IPS DF 19.7 (cell line): Measurements from ENCODE around the gene RETREG1.

Experiments used
- DNase-seq: peaks from one replicate; pipeline ENCODE4 v3.0.0-alpha.2; 2013; ENCODE audit warnings: low read depth, low spot score

Gene RETREG1

GRCh38 chr5:16582081-16582480, 34.7 kb downstream of the RETREG1 start:
- no peak for DNase-seq

DNA sequence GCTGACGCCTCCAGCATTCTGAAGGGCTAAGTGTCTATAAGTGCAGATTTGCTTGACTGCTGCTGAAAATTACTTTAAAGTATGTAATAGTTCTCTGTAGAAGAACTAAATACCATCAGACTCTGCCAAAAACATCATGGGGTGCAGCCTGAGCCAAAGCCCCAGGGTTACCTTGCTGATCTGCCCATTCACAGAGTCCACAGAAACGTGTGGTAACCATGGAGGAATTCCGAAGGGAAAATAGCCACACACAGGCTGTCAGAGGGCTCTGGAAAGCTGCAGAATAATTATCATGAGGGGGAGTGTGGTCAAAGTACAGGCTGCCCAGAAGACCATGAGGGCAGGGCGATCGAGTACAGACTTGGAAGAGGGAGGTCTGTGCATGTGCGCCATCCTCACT, 36.4 kb downstream of the RETREG1 start:
- no peak for DNase-seq

- no peak for DNase-seq
These were observed 37.5 kb downstream of the RETREG1 start for GRCh38 chr5:16579142-16579847.

DNA sequence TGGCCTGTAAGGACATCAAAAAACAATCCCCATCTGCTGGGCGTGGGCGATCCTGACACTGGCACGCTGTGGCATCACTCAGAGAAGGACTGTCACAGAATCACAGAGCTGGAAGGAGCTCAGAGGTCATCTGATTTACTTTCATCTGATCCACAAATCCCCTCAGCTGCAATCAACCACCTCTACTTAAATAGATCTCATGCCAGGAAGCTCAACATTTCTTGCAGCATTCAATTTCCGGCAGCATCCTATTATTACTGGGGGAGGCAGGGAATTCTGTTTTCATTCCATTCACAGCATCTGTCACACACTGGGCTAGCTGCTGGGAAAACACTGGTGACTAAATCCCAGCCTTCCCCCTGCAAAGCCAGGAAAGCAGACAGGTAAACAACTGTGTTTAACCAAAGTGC, 38.3 kb downstream of the RETREG1 start:
- no peak for DNase-seq

GRCh38 chr5:16577677-16578076, 39.1 kb downstream of the RETREG1 start:
- DNase-seq = no peak

GRCh38 chr5:16574789-16575721, 41.7 kb downstream of the RETREG1 start:
- no peak for DNase-seq

GRCh38 chr5:16573401-16573800, 43.4 kb downstream of the RETREG1 start:
- no peak for DNase-seq

DNA sequence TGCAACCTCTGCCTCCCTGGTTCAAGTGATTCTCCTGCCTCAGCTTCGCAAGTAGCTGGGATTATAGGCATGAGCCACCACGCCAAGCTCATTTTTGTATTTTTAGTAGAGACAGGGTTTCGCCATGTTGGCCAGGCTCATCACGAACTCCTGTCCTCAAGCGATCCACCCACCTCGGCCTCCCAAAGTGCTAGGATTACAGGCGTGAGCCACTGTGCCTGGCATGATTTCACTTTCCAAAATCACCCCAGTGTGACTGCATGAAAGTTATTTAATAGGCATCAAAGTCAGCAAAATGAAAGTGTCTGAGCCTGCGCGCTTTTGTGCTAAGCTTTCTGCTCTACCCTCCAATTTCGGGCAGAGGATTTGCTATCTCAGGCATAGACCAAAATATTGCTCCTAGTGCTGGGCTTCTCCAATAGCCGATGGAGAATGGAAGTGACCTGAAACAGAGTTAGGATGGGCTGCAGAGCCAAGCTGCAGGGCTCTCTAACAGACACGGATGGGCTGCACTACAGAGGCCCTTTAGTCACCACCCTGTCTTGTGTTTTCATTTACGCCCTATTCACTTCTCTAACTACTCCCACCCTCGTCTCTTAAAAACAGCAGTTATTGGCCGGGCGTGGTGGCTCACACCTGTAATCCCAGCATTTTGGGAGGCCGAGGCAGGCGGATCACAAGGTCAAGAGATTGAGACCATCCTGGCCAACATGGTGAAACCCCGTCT, 44.3 kb downstream of the RETREG1 start:
- DNase-seq = no peak

DNA sequence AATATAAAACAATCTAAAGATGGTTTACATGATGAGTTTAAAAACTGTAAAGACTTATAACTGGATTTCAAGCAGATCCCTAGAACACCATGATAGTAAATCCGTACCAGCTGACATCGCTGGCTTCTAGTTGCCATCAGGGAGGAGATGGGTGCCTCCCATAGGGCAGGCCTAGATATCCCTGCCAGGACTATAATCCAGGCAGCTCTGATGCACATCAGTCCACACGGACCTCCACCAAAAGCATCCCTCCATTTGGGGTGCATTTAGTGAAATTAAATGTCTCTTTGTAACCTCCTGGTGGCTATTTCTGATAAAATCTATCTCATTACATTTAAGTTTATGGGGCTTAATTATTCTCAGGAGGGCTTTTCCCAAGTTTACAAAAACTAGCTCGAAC, 45.8 kb downstream of the RETREG1 start:
- DNase-seq = no peak

DNA sequence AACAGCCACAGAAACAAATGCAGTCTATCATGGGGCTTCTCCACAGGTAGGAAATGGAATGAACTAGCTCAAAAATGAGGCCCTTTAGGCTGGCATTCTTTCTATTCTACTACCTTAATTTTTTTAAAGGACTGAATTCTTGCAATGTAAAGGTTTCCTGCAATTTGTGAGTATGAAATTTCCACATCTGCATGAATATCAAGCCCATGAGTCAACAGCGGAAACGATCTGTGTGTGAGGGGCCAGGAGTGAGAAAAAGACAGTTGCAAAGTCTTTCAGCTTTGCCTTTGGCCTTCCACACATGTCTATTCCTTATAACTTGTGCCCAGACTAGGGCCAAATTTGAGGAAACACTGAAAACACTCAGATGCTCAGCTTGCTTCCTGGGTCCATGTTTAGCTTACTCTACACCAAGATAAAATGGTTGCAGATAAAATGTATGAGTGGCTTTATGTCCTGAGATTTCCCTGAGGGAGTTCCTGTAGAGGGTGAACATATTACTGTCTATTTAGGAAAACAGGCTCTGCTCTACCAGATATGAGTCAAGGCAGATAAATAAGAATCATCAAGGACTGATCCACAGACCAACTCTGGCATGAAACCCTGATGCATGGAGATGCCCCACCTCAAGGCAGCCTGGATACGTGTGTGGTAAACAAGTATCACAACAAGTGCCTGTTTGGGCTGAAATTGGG, 46.5 kb downstream of the RETREG1 start:
- DNase-seq = no peak

DNA sequence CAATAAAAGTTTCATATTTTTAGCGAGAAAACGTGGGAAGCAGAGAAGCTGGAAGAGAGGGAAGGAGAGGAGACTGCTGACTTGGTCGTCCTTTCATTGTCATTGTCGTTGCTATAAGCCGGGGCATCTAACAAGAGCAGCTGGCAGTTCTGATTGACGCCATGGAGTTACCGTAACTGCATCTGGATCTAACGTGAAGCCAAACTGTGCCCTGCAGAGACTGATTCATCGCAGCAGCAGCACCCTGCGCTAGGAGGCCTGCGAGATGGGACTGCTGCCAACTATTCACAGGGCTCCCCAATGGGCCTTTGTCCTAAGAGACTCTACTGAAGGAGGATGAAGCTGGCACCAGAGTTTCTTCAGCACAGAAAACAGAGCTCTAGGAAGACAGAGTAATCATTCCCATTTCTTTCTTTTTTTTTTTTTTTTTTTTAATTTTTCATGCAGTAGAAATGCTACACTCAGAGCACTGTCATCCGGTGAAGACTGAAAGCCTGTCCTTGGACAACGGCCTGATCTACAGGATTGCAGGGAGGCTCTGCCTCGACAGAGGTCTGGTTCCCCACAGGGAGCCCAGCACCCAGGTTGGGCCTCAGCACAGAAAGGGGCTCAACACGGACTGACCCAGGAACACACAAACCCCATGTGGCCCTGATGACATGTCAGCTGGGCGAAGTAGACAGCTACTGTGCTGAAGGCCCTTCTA, 47.8 kb downstream of the RETREG1 start:
- no peak for DNase-seq

GRCh38 chr5:16567365-16567764, 49.4 kb downstream of the RETREG1 start:
- no peak for DNase-seq

DNA sequence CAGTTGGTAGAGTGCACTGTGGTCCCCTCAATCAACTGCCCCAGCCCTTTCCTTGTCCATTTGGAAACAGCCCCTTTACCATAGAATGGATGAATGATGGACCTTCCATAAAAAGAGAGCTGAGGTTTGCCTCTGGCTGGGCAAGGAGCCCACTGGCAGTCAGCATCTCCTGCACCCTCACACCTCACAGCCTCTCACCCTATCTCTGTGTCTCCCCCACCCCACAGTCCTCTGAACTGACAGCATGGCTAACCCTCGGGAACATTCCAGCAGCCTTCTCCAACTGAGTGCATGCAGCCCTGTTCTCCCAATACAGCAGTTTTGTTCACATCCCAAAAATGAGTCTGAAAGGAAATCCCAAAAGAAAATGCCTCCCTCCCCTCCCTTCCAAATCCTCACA, 51.7 kb downstream of the RETREG1 start:
- DNase-seq = no peak

DNA sequence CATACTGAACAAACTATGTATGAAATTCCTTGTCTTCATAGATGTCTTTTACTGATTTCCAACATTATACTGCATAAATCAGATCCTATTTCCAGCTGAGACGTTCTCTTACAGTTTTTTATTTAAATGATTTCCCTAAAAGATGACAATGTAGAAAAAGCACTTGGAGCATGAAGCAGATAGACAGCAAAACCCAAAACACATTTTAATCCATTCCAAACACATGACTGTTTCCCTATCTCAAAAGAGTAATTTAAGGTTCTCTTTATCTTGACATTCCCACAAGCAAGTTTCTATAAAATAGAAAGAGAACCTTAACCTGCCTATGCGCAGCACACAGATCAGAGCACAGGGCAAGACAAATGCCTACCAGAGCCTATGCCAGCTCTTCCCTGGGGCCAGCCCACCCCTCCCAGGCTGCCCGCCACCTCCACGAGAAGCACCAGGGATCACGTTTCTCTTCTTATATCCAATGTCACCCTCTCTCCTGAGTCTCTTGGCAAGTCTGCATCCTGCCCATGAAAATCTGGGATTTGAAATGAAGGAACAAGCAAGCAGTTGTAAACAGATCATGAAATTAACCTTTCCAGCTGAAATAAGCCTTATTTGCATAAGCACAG, 52.4 kb downstream of the RETREG1 start:
- DNase-seq = no peak

GRCh38 chr5:16563686-16564085, 53.1 kb downstream of the RETREG1 start:
- no peak for DNase-seq

- no peak for DNase-seq
These were observed 55.1 kb downstream of the RETREG1 start for GRCh38 chr5:16561660-16562059.

GRCh38 chr5:16559702-16560101, 57.1 kb downstream of the RETREG1 start:
- no peak for DNase-seq

- no peak for DNase-seq
These were observed 57.7 kb downstream of the RETREG1 start for GRCh38 chr5:16558984-16559629.

- no peak for DNase-seq
These were observed 59.3 kb downstream of the RETREG1 start for GRCh38 chr5:16557477-16557876.

GRCh38 chr5:16554110-16554509, 62.7 kb downstream of the RETREG1 start:
- no peak for DNase-seq
